Fibroblast of mammary gland (primary cell): ENCODE data around the gene APH1A.
"Not testable (repeated sequence)": the region's sequence is repeated elsewhere in the genome, so short reads cannot be mapped to it uniquely, and the experiment has no call there.

Experiments
- DNase-seq: peaks from one replicate; pipeline ENCODE4 v3.0.0-alpha.2; 2010; ENCODE audit warnings: low read depth
- H3K4me3 ChIP-seq: 2 replicates; pipeline ENCODE4 v1.5.1; 2011; ENCODE audit warnings: low read depth, mild to moderate bottlenecking, low read length, moderate library complexity; ENCODE audit not compliant: control insufficient read depth
- CTCF ChIP-seq: conservative IDR thresholded peaks from 2 replicates; pipeline ENCODE4 v1.5.1; 2011; ENCODE audit warnings: low read depth, low read length, inconsistent platforms; ENCODE audit not compliant: control insufficient read depth, insufficient read depth

The APH1A gene

GRCh38 chr1:150243003-150243402 lies 25.8 kb downstream of the APH1A start:
- no peak overlapping the region for H3K4me3 ChIP-seq
- DNase-seq: no peak
- TF ChIP-seq CTCF: no peak

- no peak for DNase-seq
- no peak overlapping the region for H3K4me3 ChIP-seq
- no peak for TF ChIP-seq CTCF
Observed at GRCh38 chr1:150237746-150238145, 31.1 kb downstream of the APH1A start.

- H3K4me3 ChIP-seq, DNase-seq: not testable (repeated sequence)
Observed at GRCh38 chr1:150237176-150237575, 31.6 kb downstream of the APH1A start.

- no peak for DNase-seq
- peak overlapping the region; percentile 67 for H3K4me3 ChIP-seq
- no peak for TF ChIP-seq CTCF
Observed at GRCh38 chr1:150236614-150237100, 32.2 kb downstream of the APH1A start.

GRCh38 chr1:150235852-150236613 lies 32.8 kb downstream of the APH1A start, which contains the start of gene ANP32E:
Gene ANP32E (minus strand): TSS chr1:150236112. CDS start chr1:150235786, 326 bp downstream.
- peak; percentile 100 for DNase-seq
- TF ChIP-seq CTCF: no peak
- H3K4me3 ChIP-seq: peak within 1 kb of the TSS; percentile 67

- peak; percentile 20 for DNase-seq
- H3K4me3 ChIP-seq: peak overlapping the region; percentile 67
- TF ChIP-seq CTCF: no peak
Observed at GRCh38 chr1:150235294-150235851, 33.4 kb downstream of the APH1A start.

GRCh38 chr1:150234566-150235293 lies 34.1 kb downstream of the APH1A start:
- peak overlapping the region; percentile 67 for H3K4me3 ChIP-seq
- no peak for TF ChIP-seq CTCF
- DNase-seq: peak; percentile 55
